Fibroblast of the conjunctiva (primary cell): ENCODE results near the gene MRPL54.

Source experiments
- DNase-seq: peaks from one replicate; pipeline ENCODE4 v3.0.0-alpha.2; 2010; ENCODE audit warnings: low read depth

Gene MRPL54

GRCh38 chr19:3769494-3769893 lies 7.0 kb downstream of the MRPL54 start:
- no peak for DNase-seq

GRCh38 chr19:3770136-3770999 lies 7.9 kb downstream of the MRPL54 start:
- DNase-seq: no peak

DNA sequence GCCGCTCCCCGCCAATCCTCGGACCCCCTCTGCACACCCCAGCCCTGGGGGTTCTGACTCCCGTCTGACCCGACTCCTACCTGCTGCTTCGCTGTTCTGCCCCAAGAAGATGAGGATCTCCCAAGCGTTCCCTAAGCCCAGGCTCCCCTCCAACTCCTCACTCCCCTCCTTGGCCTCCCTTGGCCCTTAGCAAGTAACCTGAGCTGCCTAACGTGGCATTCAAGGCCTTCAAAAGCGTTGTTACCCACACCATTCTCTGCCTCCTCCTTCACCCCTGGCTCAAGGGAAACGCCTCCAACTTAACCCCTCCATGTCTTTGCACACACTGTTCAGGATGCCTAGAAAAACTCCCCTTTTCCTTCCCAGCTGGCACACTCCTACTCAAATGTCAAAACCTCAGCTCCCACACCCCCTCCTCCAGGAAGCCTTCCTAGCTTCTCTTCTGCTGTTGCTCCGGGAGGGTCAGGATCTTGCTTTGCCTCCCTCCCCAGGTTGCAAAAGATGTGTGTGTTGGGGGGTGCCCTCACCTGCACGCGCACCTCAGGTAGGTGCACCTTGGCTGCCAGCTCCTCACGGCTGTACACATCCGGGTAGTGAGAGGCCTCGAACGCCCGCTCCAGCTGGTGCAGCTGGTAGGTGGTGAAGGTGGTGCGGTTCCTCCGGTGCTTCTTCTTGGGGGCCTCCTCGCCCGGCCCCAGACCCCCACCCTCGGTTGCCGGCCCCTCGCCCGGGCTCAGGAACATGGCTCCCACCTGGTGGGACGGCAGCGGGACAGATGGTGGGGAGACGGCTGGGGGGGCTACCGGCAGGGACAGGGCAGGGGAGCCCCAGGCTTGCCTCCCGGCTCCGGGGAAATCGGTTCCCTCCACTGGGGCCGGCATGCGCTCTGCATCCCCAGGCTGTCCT lies 8.8 kb downstream of the MRPL54 start:
- no peak for DNase-seq

- DNase-seq: no peak
These were observed 9.5 kb downstream of the MRPL54 start, which contains the start of gene RAX2 for GRCh38 chr19:3771906-3772455. TSS of gene RAX2 (minus strand) at chr19:3772228. CDS start at chr19:3771742, 486 bp downstream.

- DNase-seq: no peak
These were observed 11.5 kb downstream of the MRPL54 start for GRCh38 chr19:3773814-3774515.

DNA sequence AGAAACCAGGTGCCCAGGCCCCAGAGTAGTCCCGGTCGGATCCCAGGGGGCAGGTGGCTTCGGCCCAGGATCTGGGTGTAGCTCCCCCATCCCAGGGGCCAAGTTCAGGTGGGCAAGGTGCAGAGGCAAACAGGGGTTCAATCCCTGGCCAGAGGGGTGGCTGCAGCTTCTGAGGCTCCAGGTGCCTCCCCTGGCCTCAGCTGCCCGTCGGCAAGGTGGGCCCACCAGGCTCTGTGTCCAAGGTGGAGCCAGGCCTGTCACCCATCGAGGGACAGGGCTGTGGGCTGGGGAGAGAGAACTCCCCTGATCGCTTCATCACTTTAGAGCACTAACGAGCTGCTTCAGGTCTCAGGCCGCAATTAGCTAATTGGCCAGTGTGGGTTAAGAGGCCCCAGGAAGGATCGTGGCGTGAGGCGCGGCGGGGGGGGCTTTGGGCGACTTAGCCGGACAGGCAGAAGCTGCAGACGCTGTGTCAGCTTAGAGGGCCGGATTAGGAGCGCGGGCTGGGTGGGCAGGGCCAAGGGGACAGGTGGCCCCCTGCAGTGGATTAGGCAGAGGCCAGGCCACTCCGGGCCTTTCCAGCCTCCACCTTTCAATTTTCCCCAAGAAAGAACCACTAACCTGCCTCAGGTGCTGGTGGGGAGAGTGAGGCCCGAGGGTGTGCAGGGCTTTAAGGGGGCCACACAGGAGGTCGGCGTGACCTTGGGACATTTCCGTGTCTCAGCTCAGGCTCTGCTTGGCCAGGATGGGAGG lies 12.3 kb downstream of the MRPL54 start:
- no peak for DNase-seq

DNA sequence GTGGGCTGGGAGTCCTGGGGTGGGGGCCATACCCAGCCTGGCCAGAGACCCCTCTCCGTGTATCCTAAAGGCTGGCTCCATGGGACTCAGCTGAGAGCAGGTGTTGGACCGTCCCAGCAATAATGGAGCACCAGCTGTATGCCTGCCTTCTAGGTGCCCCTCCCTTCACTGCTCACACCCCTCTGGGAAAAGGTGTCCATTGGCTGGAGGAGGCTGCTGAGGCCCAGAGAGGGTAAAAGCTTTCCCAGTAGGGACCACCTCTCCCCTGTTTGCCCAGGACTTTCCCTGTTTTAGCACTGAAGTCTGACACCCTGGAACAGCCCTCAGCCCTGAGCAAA lies 12.9 kb downstream of the MRPL54 start:
- DNase-seq: no peak

DNA sequence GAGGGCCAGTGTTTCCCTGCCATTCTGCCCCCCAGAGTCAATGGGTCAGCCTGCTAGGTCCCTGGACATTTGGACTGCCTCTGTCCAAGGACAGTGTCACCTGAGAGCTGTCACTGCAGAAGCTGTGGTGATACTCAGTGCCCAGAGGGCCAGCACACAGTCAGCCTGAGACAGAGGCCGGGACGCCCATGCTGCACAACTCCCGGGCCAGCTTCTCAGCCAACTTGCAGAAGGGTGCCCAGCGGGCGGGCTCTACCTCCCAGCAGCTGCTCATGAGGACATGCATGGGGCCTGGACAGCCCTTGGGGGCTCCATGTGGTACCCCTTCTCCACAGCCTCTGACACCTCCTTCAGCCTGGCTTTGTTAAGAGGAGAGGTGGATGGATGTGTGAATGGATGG lies 13.3 kb downstream of the MRPL54 start:
- no peak for DNase-seq

GRCh38 chr19:3776479-3777040 lies 14.1 kb downstream of the MRPL54 start:
- DNase-seq: no peak

GRCh38 chr19:3778104-3778867 lies 15.8 kb downstream of the MRPL54 start:
- no peak for DNase-seq

DNA sequence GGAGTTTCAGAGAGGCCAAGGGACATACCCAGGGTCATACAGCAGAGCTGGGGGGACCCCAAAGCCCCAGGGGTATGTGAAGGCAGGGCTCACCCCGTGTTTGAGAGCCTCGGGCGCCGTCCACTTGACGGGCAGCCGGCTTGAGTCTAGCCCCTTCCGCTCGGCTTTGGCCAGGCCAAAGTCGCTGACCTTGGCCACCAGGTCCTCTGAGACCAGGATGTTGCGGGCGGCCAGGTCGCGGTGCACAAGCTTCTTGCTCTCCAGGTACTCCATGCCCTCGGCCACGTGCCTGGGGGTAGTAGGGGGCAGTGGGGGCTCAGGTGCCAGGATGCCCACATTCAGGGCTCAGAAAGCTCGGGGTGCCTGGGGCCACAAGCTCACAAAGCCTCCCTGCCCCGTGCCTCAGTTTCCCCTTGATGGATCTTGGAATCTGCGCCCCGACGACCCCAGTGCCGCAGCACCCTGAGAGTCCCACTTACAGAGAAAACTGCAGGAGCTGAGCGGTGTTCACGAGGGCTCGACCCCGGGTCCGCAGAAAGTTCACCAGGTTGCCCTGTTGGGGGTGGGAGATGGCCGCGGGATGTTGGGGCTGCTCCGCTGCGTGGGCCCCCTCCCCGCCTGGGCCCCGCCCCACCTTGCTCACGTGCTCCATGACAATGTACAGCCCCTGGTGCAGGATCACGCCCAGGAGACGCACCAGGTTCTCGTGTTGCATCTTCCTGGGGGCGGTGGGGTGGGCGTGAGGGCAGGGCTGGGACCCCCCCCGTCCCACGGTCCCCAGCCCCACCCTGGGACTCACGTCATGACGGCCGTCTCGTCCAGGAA lies 16.6 kb downstream of the MRPL54 start:
- no peak for DNase-seq

- no peak for DNase-seq
These were observed 18.4 kb downstream of the MRPL54 start for GRCh38 chr19:3780786-3781304.

- DNase-seq: no peak
These were observed 19.1 kb downstream of the MRPL54 start for GRCh38 chr19:3781603-3782002.

- DNase-seq: no peak
These were observed 19.8 kb downstream of the MRPL54 start for GRCh38 chr19:3782330-3782729.

- no peak for DNase-seq
These were observed 20.4 kb downstream of the MRPL54 start for GRCh38 chr19:3782903-3783302.

DNA sequence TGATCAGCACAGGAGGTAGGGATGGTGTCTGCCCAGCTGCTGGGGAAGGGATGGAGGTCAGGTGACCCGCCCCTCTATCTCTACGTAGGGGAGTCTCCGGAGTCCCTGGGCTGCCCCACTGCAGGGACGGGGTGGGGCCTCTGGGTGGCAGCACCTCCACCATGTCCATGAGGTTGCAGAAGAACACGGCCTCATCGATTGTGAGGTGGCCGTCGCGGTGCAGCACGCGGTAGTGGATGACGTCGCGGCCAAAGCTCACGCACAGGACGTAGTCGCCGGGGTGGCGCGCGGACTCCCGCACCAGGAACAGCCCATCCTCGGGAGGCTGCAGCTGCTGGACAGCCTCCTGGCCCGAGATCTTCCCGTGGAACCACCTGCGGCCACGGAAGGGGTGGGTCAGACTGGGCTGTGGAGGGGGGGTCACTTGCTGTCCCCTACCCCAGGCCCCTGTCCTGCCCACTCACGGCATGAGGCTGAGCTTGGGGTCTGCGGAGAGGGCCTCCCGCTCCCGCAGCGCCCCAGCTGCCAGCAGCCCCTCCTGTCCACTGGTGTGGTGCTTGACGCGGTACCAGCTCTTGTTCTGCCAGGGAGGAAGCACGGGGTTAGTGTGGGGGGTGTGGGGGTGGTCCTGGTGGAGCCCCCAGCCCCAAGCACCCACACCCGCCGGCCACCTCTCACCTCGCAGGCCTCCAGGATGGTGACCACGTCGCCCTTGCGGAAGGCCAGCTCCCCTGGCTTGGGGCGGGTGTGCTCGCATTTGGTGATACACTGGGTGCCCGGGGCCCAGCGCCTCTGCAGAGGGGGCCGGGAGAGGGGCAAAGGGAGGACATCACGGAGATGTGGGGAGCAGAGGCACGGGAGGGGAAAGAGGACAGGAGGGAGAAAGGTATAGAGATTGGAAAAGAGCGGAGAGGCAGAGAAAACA lies 21.4 kb downstream of the MRPL54 start:
- no peak for DNase-seq

DNA sequence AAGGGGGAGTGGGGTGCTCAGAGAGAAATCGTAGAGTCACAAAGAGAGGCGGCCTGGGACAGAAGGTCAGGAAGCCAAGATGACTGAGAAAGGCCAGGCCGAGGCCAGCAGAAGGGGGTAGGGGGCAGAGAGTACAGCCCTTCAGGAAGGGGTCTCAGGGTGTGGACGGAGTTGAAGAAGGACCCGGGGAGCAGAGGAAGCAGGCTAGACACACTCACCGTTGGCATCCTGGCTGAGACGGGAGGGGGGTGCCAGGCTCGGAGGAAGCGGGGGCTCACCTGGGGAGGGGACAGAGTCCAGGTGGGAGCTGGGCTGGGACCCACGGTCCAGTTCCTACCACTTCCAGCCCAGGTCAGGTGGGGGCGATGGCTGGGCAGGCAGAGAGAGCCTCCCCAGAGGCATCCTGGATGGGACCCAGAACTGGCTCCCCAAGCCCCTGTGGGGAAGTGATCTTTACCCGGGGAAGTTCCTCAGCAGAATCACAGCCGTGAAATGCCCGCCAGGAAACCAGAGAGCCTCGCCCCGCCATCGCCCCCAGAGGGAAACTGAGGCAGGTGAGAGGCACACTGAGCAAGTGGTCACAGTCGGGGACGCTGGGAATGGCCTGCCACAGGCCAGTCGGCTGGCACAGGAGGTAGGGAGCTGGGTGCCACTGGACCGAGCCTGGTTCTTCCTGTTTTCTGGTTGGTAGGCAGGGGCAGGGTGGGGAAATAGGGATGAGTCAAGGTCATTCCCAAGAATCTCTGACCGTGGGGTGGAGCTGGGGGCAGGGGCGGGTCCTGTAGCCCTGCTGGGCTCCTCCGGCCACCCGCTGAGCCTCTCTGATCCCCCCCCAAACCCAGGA lies 22.3 kb downstream of the MRPL54 start:
- no peak for DNase-seq
